OCI-LY3 (cell line): ENCODE results near the gene C5orf34.
A peak's percentile ranks its signal among the peaks of the same experiment; 100 is the strongest.

Experiments used
- H2AFZ ChIP-seq: fragments of 200-600, 300-600 bp; shearing (Covaris generic); 2 replicates; pipeline ENCODE4 v1.6.0; 2014; ENCODE audit warnings: antibody characterized with exemption, low read depth, low read length
- H3K27ac ChIP-seq: fragments of 200-600, 300-600 bp; sonication (generic); 2 replicates; pipeline ENCODE4 v1.5.1; 2014; ENCODE audit warnings: mild to moderate bottlenecking, low read length, moderate library complexity, mixed read lengths
- H3K27me3 ChIP-seq: fragments of 200-600, 300-600 bp; sonication (generic); 2 replicates; pipeline ENCODE4 v1.6.1; 2014; ENCODE audit warnings: low read depth, low read length, mixed read lengths
- H3K36me3 ChIP-seq: fragments of 200-600, 300-600 bp; sonication (generic); replicated peaks from 2 replicates; pipeline ENCODE3; 2014; ENCODE audit warnings: low read depth, low read length, mixed read lengths
- H3K4me1 ChIP-seq: fragments of 300-600, 200-600 bp; sonication (generic); 2 replicates; pipeline ENCODE4 v1.6.1; 2014; ENCODE audit warnings: low read length, mixed read lengths
- H3K4me2 ChIP-seq: fragments of 200-600, 300-600 bp; sonication (generic); 2 replicates; pipeline ENCODE4 v1.6.1; 2014; ENCODE audit warnings: low read length, mixed read lengths
- H3K4me3 ChIP-seq: fragments of 300-600, 200-600 bp; sonication (generic); 2 replicates; pipeline ENCODE4 v1.5.1; 2014; ENCODE audit warnings: antibody characterized with exemption, mild to moderate bottlenecking, low read length, moderate library complexity
- H3K79me2 ChIP-seq: fragments of 300-600, 200-600 bp; shearing (Covaris generic); 2 replicates; pipeline ENCODE4 v1.6.1; 2014; ENCODE audit warnings: mild to moderate bottlenecking, low read length, mixed read lengths
- H3K9ac ChIP-seq: fragments of 300-600, 200-600 bp; shearing (Covaris generic); 2 replicates; pipeline ENCODE4 v1.6.0; 2014; ENCODE audit warnings: mild to moderate bottlenecking, low read length, moderate library complexity
- H3K9me3 ChIP-seq: fragments of 200-600, 300-600 bp; shearing (Covaris generic); 2 replicates; pipeline ENCODE4 v1.6.1; 2014; ENCODE audit warnings: low read length, mixed read lengths; ENCODE audit not compliant: insufficient read depth
- H4K20me1 ChIP-seq: fragments of 200-600, 300-600 bp; sonication (generic); 2 replicates; pipeline ENCODE4 v1.6.1; 2016; ENCODE audit warnings: low read length, mixed read lengths; ENCODE audit not compliant: insufficient read depth
- EZH2phosphoT487 ChIP-seq: fragments of 200-600 bp; shearing (Covaris generic); IDR thresholded peaks from 2 replicates; pipeline ENCODE4 v1.6.1; 2018; ENCODE audit warnings: antibody characterized with exemption, mixed run types, low read depth
- TF ChIP-seq, protein P1 (sequence below): fragments of 200-600, 300-600 bp; sonication (generic); IDR thresholded peaks from 2 replicates; pipeline ENCODE4 v1.5.1; 2014; ENCODE audit warnings: antibody characterized with exemption, low read length, low read depth

C5orf34 gene

DNA sequence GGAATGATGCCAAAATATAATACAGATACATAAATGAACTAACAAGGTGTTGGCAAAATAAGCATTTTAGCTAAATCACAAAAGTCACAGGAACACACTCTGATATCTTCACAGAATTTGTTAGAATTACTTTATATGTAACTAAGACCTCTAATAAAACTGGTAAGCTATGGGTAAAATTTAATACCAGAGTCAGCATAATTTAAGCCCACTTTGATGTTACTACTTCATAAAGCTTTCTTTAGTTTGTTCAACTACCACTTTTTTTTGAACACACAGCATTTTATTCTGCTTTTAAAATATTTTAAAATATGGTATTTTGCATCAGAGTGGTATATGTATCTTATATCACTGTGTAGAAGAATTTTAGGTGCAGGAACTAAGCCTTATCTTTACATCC lies 22.0 kb upstream of the C5orf34 start:
- H3K4me3 ChIP-seq = no peak overlapping the region
- H3K4me1 ChIP-seq = peaks cover 19% of the 10 kb centered on the region
- no peaks in the 10 kb centered on the region for H4K20me1 ChIP-seq
- no peak overlapping the region for H2AFZ ChIP-seq
- no peaks in the 10 kb centered on the region for H3K9me3 ChIP-seq
- H3K4me2 ChIP-seq = no peak overlapping the region
- no peak overlapping the region for H3K27ac ChIP-seq
- H3K27me3 ChIP-seq = no peaks in the 10 kb centered on the region
- no peak overlapping the region for H3K9ac ChIP-seq
- H3K36me3 ChIP-seq = peaks cover 38% of the 10 kb centered on the region
- H3K79me2 ChIP-seq = peaks cover 3% of the 10 kb centered on the region; the same call in 1 of the 2 replicates
- no peak for TF ChIP-seq EZH2phosphoT487
- TF ChIP-seq, protein P1, sequence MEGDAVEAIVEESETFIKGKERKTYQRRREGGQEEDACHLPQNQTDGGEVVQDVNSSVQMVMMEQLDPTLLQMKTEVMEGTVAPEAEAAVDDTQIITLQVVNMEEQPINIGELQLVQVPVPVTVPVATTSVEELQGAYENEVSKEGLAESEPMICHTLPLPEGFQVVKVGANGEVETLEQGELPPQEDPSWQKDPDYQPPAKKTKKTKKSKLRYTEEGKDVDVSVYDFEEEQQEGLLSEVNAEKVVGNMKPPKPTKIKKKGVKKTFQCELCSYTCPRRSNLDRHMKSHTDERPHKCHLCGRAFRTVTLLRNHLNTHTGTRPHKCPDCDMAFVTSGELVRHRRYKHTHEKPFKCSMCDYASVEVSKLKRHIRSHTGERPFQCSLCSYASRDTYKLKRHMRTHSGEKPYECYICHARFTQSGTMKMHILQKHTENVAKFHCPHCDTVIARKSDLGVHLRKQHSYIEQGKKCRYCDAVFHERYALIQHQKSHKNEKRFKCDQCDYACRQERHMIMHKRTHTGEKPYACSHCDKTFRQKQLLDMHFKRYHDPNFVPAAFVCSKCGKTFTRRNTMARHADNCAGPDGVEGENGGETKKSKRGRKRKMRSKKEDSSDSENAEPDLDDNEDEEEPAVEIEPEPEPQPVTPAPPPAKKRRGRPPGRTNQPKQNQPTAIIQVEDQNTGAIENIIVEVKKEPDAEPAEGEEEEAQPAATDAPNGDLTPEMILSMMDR = no peak

DNA sequence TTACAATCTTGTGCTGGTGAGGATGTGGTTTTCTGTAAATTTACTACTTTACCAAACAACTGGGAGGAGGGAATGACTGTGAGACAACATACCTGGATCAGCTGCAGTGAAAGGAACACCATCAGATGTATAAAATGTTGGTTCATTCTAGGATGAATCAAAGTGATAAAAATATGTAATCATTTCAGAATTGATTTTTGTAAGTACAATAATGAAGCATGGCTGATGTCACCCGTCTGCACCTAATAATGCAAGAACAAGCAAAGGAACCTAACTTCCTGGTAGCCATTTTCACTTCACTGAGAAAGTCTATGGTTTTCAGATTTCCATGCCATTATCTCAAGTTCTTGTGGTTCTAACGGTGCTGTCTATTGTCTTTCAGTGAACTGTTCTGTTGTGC lies 18.7 kb upstream of the C5orf34 start:
- Histone ChIP-seq H3K9ac (no peak overlapping the region), H3K79me2 (no peaks in the 10 kb centered on the region), H2AFZ (no peak overlapping the region)

GRCh38 chr5:43530648-43531047 lies 15.7 kb upstream of the C5orf34 start:
- Histone ChIP-seq H3K4me2 (peak overlapping the region; percentile 71), H4K20me1 (no peaks in the 10 kb centered on the region), H3K27ac (peak overlapping the region; percentile 70), H3K4me3 (peak overlapping the region; percentile 45), H3K79me2 (no peaks in the 10 kb centered on the region), H3K9ac (peak overlapping the region; percentile 46), H3K36me3 (peaks cover 39% of the 10 kb centered on the region), H3K9me3 (no peaks in the 10 kb centered on the region), H3K27me3 (no peaks in the 10 kb centered on the region), H3K4me1 (peaks cover 34% of the 10 kb centered on the region), H2AFZ (no peak overlapping the region)
- TF ChIP-seq, protein P1 = no peak

More for the DNA sequence above, 18.7 kb upstream of the C5orf34 start:
- H3K4me2 ChIP-seq = no peak overlapping the region
- peak overlapping the region; percentile 46 for H3K27ac ChIP-seq
- no peaks in the 10 kb centered on the region for H3K27me3 ChIP-seq
- no peaks in the 10 kb centered on the region for H3K9me3 ChIP-seq
- H3K36me3 ChIP-seq = peaks cover 39% of the 10 kb centered on the region
- H4K20me1 ChIP-seq = no peaks in the 10 kb centered on the region
- no peak overlapping the region for H3K4me3 ChIP-seq
- TF ChIP-seq, protein P1 = no peak
- no peak for TF ChIP-seq EZH2phosphoT487
- H3K4me1 ChIP-seq = peaks cover 37% of the 10 kb centered on the region

GRCh38 chr5:43523662-43524072 lies 8.7 kb upstream of the C5orf34 start:
- Histone ChIP-seq H3K4me3 (no peak overlapping the region), H3K4me1 (no peaks in the 10 kb centered on the region), H3K4me2 (no peak overlapping the region), H3K27me3 (no peaks in the 10 kb centered on the region), H3K9ac (no peak overlapping the region), H3K27ac (no peak overlapping the region), H3K9me3 (no peaks in the 10 kb centered on the region), H2AFZ (no peak overlapping the region), H3K79me2 (no peaks in the 10 kb centered on the region), H4K20me1 (no peaks in the 10 kb centered on the region), H3K36me3 (peaks cover 20% of the 10 kb centered on the region)
- TF ChIP-seq, protein P1 = no peak
- no peak for TF ChIP-seq EZH2phosphoT487
